HEK293T (cell line): ENCODE data around the gene CCR2.

Experiments
- FOXK2 ChIP-seq: fragments of 450-650 bp; IDR thresholded peaks from 2 replicates; pipeline ENCODE4 v1.6.1; 2016; ENCODE audit warnings: mild to moderate bottlenecking
- SP1 ChIP-seq: fragments of 450-650 bp; IDR thresholded peaks from 2 replicates; pipeline ENCODE4 v1.6.1; 2017

- no peak for TF ChIP-seq SP1
- no peak for TF ChIP-seq FOXK2
These were observed 43.2 kb downstream of the CCR2 start for GRCh38 chr3:46397111-46397510.
